Right lobe of liver (tissue), 6 donors: Measurements from ENCODE around the gene MTHFD2. TPM values are rescaled to one million over a fixed set of nuclear protein-coding genes. Genes with fewer than 3 reads are reported as not detected.
"Not testable (repeated sequence)": the region's sequence is repeated elsewhere in the genome, so short reads cannot be mapped to it uniquely, and the experiment has no call there.

Experiments
- ATAC-seq, 4 donors: fragments of 200-7000 bp; cut with Tn5 transposase; one replicate each; pipeline ENCODE4 v1.9.1; 2020; ENCODE audit warnings: mild to moderate bottlenecking in 4 of 4, moderate library complexity in 4 of 4
- DNase-seq, 3 donors: peaks; one replicate each; pipeline ENCODE4 v3.0.0-alpha.2; 2020
- H3K27ac ChIP-seq, 3 donors: fragments of 200-600 bp; one replicate each; pipeline ENCODE4 v1.8.0; 2022
- H3K27me3 ChIP-seq, 2 donors: fragments of 200-600 bp; one replicate each; pipeline ENCODE4 v1.8.0; 2022
- H3K36me3 ChIP-seq, 4 donors: fragments of 200-600 bp; sonication (generic) in 1 of 4; one replicate each; pipeline versions ENCODE4 v1.5.1 to v1.8.0; 2017 to 2022; ENCODE audit warnings: control low read depth in 1 of 4
- H3K4me1 ChIP-seq, 4 donors: fragments of 200-600 bp; sonication (generic) in 1 of 4; one replicate each; pipeline versions ENCODE4 v1.5.1 to v1.8.0; 2017 to 2022; ENCODE audit warnings: control low read depth in 1 of 4
- H3K4me3 ChIP-seq, 3 donors: fragments of 200-600 bp; one replicate each; pipeline ENCODE4 v1.8.0; 2022
- H3K9me3 ChIP-seq, 4 donors: fragments of 200-600 bp; sonication (generic) in 1 of 4; one replicate each; pipeline versions ENCODE4 v1.5.1 to v1.8.0; 2017 to 2022; ENCODE audit warnings: control low read depth in 1 of 4
- POLR2A ChIP-seq: fragments of 450-650 bp; IDR thresholded peaks from one replicate; pipeline ENCODE4 v1.6.1; 2017; ENCODE audit warnings: antibody characterized with exemption, mild to moderate bottlenecking
- WGBS: methylation state at CpG from one replicate; pipeline ENCODE4 v1.1.6; 2018; ENCODE audit warnings: low coverage, low lambda C conversion rate; ENCODE audit not compliant: insufficient coverage; ENCODE audit errors: missing lambda C conversion rate; 5-methylcytosine and 5-hydroxymethylcytosine counted together
- intact Hi-C, 2 donors: fragments of 100-400 bp; cut with DNase I; formaldehyde crosslinking; loops; one replicate each; pipeline versions ENCODE4 v1.11.2 to v1.14.1; 2022
- total RNA-seq, 6 experiments: library from RNA; depleted of rRNA in 2 of 6; stranded (reverse); fragments of >200 nt in 2 of 6; fragmentation: NEBNext Ultra II Directional in 3 of 6; extraction: Animal tissue kit (Norgen Biotek cat#: 25700) in 3 of 6; gene quantifications; one replicate each; pipeline versions ENCODE4 v1.1.0 to v1.2.4, GENCODE V29; 2016 to 2023
- TF ChIP-seq, protein P1 (sequence below), 4 donors: fragments of 200-600 bp in 3 of 4; fragments of 450-650 bp in 1 of 4; IDR thresholded peaks; one replicate each; pipeline versions ENCODE4 v1.5.1 to v1.8.0; 2016 to 2022; ENCODE audit warnings: antibody characterized with exemption in 4 of 4, mild to moderate bottlenecking in 2 of 4
- donor health status: DM: no; HTN: yes; CAD: no.
- donor health status: DM: no; HTN: no; CAD: no.
- donor health status: DM: no; HTN: no; CAD: no.
- donor health status: DM: no; HTN: yes; CAD: no.
- donor health status: DM: no; HTN: yes; CAD: no.

MTHFD2 gene
- total RNA-seq, 6 experiments from 2014 or later, result 0.31 to 7.4 (median 2.0) TPM

DNA sequence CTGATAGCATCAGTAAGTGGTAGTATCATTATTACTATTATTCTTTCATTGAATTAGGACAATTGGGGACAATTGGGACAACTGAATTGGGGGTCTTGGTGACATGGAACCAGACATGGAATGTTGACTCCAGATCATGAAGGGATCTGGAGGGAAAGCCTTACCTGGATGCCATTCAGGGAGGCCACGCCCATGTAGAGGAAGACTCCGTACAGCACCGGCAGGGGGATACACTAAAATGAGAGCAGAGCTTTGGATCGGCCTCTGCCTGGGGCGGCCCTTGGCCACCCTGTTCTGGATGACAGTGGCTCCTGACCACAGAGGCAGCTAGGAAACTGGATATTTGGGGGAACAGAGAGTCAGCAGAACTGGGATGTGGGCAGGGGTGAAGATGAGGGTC, 29.2 kb downstream of the MTHFD2 start:
- intact Hi-C loops, result no loop called here
- WGBS, result 80% methylated on average over 4 of the region's 5 CpGs
- ATAC-seq, result no peak
- no peaks in the 10 kb centered on the region for H3K4me1 ChIP-seq
- no peak overlapping the region for H3K4me3 ChIP-seq
- no peak for DNase-seq
- no peaks in the 10 kb centered on the region for H3K27me3 ChIP-seq
- TF ChIP-seq, protein P1, sequence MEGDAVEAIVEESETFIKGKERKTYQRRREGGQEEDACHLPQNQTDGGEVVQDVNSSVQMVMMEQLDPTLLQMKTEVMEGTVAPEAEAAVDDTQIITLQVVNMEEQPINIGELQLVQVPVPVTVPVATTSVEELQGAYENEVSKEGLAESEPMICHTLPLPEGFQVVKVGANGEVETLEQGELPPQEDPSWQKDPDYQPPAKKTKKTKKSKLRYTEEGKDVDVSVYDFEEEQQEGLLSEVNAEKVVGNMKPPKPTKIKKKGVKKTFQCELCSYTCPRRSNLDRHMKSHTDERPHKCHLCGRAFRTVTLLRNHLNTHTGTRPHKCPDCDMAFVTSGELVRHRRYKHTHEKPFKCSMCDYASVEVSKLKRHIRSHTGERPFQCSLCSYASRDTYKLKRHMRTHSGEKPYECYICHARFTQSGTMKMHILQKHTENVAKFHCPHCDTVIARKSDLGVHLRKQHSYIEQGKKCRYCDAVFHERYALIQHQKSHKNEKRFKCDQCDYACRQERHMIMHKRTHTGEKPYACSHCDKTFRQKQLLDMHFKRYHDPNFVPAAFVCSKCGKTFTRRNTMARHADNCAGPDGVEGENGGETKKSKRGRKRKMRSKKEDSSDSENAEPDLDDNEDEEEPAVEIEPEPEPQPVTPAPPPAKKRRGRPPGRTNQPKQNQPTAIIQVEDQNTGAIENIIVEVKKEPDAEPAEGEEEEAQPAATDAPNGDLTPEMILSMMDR (IDR thresholded peaks at IDR 0.05), result no peak
- TF ChIP-seq POLR2A, result no peak
- no peaks in the 10 kb centered on the region for H3K36me3 ChIP-seq
- H3K9me3 ChIP-seq, result no peaks in the 10 kb centered on the region
- H3K27ac ChIP-seq, result no peak overlapping the region

DNA sequence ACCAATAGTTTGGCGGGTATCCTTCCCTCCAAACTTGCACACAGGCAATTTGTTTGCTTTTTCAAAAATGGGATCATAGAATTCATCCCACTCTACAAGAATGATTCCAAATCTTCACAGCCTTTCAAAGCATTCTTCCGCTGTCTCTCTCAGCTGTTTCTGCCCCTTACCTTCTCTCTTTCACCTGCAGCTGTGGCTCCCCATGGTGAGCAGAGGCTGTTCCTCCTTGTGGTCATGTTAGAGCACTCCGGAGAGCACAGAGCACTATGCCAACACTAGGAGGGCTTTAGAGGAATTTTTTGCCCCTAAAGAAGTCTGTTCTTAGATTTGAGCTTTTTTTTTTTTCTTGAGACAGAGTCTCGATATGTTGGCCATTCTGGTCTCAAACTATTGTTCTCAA, 30.4 kb downstream of the MTHFD2 start:
- no peak overlapping the region for H3K4me3 ChIP-seq
- intact Hi-C loops, result no loop called here
- H3K27ac ChIP-seq, result no peak overlapping the region
- ATAC-seq (no peak), DNase-seq (no peak)
- TF ChIP-seq POLR2A, result no peak
- TF ChIP-seq, protein P1 (IDR thresholded peaks at IDR 0.05), result no peak
- no peaks in the 10 kb centered on the region for H3K9me3 ChIP-seq
- 75% methylated on average over 3 of the region's 4 CpGs for whole genome bisulfite sequencing
- H3K4me1 ChIP-seq, result no peaks in the 10 kb centered on the region
- H3K36me3 ChIP-seq, result no peaks in the 10 kb centered on the region
- no peaks in the 10 kb centered on the region for H3K27me3 ChIP-seq

DNA sequence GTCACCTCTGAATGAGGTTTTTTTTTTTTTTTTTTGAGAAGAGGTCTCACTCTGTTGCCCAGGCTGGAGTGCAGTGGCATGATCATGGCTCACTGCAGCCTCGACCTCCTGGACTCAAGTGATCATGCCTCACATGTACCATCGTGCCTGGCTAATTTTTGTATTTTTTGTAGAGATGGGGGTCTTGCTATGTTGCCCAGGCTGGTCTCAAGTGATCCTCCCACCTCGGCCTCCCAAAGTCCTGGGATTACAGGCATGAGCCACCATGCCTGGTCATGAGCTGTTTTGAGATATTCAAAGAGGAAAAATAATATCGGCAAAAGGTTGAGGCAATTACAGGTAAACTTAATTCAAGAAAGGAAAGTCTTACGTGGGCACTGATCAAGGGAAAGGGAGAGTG, 31.4 kb downstream of the MTHFD2 start:
- H3K4me1 ChIP-seq, H3K27ac ChIP-seq, H3K4me3 ChIP-seq, H3K36me3 ChIP-seq, intact Hi-C loops, ATAC-seq, H3K9me3 ChIP-seq, H3K27me3 ChIP-seq, DNase-seq: not testable (repeated sequence)
- 73% methylated on average over 5 of the region's 5 CpGs for WGBS

DNA sequence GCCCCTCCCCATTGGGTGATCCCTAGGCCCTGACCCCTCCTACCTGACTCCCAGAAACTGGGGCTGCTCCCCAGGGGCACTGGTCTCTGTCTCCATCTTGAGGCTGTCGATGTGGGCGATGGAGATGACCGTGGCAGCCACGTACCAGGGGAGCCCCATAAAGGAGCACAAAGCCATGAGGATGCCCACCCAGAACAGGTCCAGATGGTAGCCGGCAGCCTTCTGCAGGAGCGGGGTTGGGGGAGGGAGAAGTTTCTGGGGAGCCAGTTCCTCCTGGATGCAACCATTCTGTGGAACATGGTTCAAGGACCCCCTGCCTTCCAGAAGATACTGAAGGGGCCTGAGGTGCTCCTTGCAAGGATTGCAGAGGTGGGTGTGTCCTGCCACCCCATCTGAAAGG, 34.0 kb downstream of the MTHFD2 start:
- no peaks in the 10 kb centered on the region for H3K9me3 ChIP-seq
- H3K4me1 ChIP-seq, result no peaks in the 10 kb centered on the region
- no peak overlapping the region for H3K27ac ChIP-seq
- ATAC-seq (peak in 1 of 4 donors; percentile 8), DNase-seq (no peak)
- no peaks in the 10 kb centered on the region for H3K36me3 ChIP-seq
- TF ChIP-seq POLR2A, result no peak
- TF ChIP-seq, protein P1 (IDR thresholded peaks at IDR 0.05), result no peak
- intact Hi-C loops, result no loop called here
- H3K27me3 ChIP-seq, result no peaks in the 10 kb centered on the region
- WGBS, result 100% methylated on average over 2 of the region's 6 CpGs
- no peak overlapping the region for H3K4me3 ChIP-seq

DNA sequence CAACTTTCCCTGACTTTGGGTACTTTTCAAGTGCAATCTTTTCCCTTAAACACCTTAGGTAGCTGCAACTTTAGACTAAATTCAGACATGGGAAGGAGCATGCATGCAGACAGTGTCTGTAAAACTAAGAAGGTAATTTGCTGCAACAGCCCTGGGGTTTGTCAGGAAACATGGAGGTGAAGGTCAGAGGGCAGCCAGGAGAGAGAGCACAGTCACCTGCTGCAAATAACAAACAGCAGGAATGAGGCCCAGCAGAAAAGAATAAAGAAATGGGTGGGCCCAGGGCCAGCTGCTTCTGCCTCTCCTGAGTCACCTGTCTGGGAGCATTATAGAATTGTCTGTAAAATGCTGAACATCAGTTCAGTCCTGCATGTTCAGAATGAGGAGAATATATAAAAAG, 35.2 kb downstream of the MTHFD2 start:
- H3K36me3 ChIP-seq, result no peaks in the 10 kb centered on the region
- no peaks in the 10 kb centered on the region for H3K4me1 ChIP-seq
- intact Hi-C loops, result no loop called here
- ATAC-seq, result no peak
- H3K9me3 ChIP-seq, result no peaks in the 10 kb centered on the region
- DNase-seq, result no peak
- no peak overlapping the region for H3K4me3 ChIP-seq
- H3K27ac ChIP-seq, result no peak overlapping the region
- TF ChIP-seq, protein P1 (IDR thresholded peaks at IDR 0.05), result no peak
- no peak for TF ChIP-seq POLR2A
- no peaks in the 10 kb centered on the region for H3K27me3 ChIP-seq
